Fibroblast of villous mesenchyme (primary cell): Measurements from ENCODE around the gene WDTC1. TPM values are rescaled to one million over a fixed set of nuclear protein-coding genes. Genes with fewer than 3 reads are reported as not detected.

ENCODE experiments used
- DNase-seq: peaks from one replicate; pipeline ENCODE4 v3.0.0-alpha.2; 2010; ENCODE audit warnings: low read depth
- H3K4me3 ChIP-seq: 2 replicates; pipeline ENCODE4 v1.5.1; 2011; ENCODE audit warnings: low read depth, mild to moderate bottlenecking, low read length
- total RNA-seq: library from RNA; depleted of rRNA; stranded (reverse); fragments of >200 nt; gene quantifications from 2 replicates; pipeline ENCODE4 v1.2.3, GENCODE V29; 2012
- TF ChIP-seq, protein P1 (sequence below): IDR thresholded peaks from 2 replicates; pipeline ENCODE4 v1.5.1; 2012; ENCODE audit warnings: low read depth, mild to moderate bottlenecking, low read length; ENCODE audit not compliant: insufficient read depth

The WDTC1 gene
- total RNA-seq, 1 donor: 21.2 TPM

DNA sequence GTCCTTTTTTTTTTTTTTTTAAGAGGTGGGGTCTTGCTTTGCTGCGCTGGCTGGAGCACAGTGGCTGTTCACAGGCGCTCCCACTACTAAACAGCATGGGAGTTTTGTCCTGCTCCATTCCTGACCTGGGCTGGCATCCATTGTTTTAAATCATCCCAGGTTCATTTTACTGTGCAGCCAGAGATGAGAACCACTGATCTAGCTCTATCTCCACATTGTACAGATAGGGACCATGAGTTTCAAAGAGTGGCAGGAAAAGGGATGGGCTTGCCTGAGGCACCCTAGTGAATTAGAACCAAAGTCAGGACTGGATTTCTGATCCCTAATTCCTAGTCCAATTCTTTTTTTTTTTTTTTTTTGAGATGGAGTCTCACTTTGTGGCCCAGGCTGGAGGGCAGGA is 80.3 kb downstream of the WDTC1 start:
- TF ChIP-seq, protein P1, sequence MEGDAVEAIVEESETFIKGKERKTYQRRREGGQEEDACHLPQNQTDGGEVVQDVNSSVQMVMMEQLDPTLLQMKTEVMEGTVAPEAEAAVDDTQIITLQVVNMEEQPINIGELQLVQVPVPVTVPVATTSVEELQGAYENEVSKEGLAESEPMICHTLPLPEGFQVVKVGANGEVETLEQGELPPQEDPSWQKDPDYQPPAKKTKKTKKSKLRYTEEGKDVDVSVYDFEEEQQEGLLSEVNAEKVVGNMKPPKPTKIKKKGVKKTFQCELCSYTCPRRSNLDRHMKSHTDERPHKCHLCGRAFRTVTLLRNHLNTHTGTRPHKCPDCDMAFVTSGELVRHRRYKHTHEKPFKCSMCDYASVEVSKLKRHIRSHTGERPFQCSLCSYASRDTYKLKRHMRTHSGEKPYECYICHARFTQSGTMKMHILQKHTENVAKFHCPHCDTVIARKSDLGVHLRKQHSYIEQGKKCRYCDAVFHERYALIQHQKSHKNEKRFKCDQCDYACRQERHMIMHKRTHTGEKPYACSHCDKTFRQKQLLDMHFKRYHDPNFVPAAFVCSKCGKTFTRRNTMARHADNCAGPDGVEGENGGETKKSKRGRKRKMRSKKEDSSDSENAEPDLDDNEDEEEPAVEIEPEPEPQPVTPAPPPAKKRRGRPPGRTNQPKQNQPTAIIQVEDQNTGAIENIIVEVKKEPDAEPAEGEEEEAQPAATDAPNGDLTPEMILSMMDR: no peak
- no peak overlapping the region for H3K4me3 ChIP-seq
- DNase-seq: no peak

DNA sequence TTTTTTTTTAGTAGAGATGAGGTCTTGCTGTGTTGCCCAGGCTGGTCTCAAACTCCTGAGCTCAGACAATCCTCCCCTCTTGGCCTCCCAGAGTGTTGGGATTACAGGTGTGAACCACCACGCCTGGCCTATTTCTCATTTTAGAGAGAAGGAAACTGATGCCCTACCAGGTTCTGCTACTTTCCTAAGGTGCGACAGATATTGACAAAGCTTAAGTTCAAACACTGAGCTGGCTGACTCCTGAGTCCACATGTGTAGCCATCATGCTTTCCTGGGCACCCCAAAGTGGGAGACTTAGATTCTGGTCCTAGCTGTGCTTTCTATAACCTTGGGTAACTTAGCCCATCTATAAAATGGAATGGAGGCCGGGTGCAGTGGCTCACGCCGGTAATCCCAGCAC is 82.4 kb downstream of the WDTC1 start:
- TF ChIP-seq, protein P1: no peak

DNA sequence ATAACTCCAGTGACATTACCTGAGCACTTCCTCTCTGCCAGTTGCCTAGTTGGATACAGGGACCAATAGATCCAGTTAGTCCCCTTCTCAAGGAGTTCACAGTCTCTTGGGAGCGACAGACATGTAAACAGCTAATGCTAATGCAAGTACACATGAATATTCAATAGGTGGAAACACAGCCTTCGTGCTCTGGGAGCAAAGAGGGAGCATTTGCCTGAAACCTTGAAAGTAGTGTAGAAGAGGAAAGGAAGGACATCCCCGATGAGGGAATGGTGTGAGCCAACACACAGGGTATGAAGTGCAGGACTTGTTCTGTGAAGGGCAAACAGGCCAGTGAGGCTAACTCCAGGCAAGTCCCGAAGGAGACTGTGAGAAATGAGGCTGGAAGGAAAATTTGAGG is 83.7 kb downstream of the WDTC1 start:
- TF ChIP-seq, protein P1: no peak
- no peak overlapping the region for H3K4me3 ChIP-seq
- no peak for DNase-seq

More for the DNA sequence above, 82.4 kb downstream of the WDTC1 start:
- no peak for DNase-seq
- H3K4me3 ChIP-seq: no peak overlapping the region

GRCh38 chr1:27318596-27318995 is 84.2 kb downstream of the WDTC1 start:
- no peak overlapping the region for H3K4me3 ChIP-seq
- no peak for DNase-seq
- TF ChIP-seq, protein P1: no peak

DNA sequence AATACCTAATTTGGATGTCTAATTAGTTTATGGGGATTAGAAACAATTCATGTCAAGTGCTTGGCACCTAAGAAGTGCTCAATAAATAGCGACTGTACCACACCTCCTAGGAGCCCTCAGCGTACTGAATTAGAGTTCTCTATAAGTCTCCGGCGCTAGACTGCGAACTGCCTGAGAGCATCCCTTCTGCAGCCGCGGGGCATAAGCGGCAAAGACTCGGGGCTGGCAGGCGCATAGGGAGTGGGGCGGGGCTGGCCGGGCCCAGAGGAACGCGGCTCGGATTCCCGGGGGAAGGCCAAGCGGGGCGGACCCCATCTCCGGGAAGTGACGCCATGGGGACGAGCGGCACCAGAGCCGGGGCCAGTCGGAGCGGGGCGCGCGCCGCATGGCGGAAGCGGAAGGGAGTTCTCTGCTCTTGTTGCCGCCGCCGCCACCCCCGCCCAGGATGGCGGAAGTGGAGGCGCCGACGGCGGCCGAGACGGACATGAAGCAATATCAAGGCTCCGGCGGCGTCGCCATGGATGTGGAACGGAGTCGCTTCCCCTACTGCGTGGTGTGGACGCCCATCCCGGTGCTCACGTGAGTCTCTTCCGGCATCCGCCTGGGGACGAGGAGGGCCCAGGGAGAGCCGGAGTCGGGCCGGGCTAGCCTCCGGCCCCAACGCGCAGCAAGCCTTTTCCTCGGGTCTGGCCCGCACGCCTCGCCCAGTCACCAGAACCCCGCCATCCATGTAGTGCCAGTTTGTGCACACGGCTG is 87.6 kb downstream of the WDTC1 start, which contains the start of gene TMEM222:
TMEM222 (plus strand) TSS at position 351 of the 756 bp plus-strand sequence; CDS start at position 386, 35 bp downstream.
- DNase-seq: peak; percentile 98
- H3K4me3 ChIP-seq: peak within 1 kb of the TSS; percentile 100
- TF ChIP-seq, protein P1: no peak

- TF ChIP-seq, protein P1: no peak
- DNase-seq: no peak
- H3K4me3 ChIP-seq: peak overlapping the region; percentile 100
Observed at GRCh38 chr1:27322569-27323240, 88.3 kb downstream of the WDTC1 start.

- DNase-seq: no peak
- H3K4me3 ChIP-seq: no peak overlapping the region
- TF ChIP-seq, protein P1: no peak
Observed at GRCh38 chr1:27325286-27325685, 90.9 kb downstream of the WDTC1 start.
